Measurements from ENCODE around the gene CEACAM1. TPM values are rescaled to one million over a fixed set of nuclear protein-coding genes. Genes with fewer than 3 reads are reported as not detected.
"Not testable (repeated sequence)": the region's sequence is repeated elsewhere in the genome, so short reads cannot be mapped to it uniquely, and the experiment has no call there.

Gene CEACAM1
- total RNA-seq, 1 experiment from 2014 or later, result 2.4 TPM

- POLR2A ChIA-PET, result no interaction called here
- intact Hi-C loops (cut with micrococcal nuclease; ENCODE audit: unreplicated experiment), result no loop called here
- Histone ChIP-seq H3K27ac (ENCODE audit: low read length) (no peak overlapping the region), H3K36me3 (ENCODE audit: control insufficient read depth, insufficient read depth, low read length) (no peaks in the 10 kb centered on the region), H3K4me3 (ENCODE audit: low read depth in 2 of 2, low read length in 2 of 2) (no peak overlapping the region), H3K9me3 (ENCODE audit: control insufficient read depth, insufficient read depth, low read depth, low read length) (no peaks in the 10 kb centered on the region), H3K27me3 (ENCODE audit: control insufficient read depth, insufficient read depth, low read length) (no peaks in the 10 kb centered on the region), H3K4me1 (ENCODE audit: control insufficient read depth, insufficient read depth, low read length) (no peaks in the 10 kb centered on the region)
- CTCF ChIA-PET, result interaction anchor here (0.6 kb wide), 1 partner anchor 97 kb away, joined by 8 read pairs; no protein-coding TSS in a partner anchor
- no TSS peak for BruUV-seq (replicated peaks)
- in situ Hi-C loops (cut with HindIII; ENCODE audit: low pct_unique_long_range_greater_than_20kb, low sequenced_read_pairs), result no loop called here
- TF ChIP-seq SIN3A (IDR thresholded peaks at IDR 0.05; ENCODE audit: borderline replicate concordance, insufficient read depth, low read depth, low read length) (no peak), CTCF (IDR thresholded peaks at IDR 0.05) (no peak), REST (IDR thresholded peaks at IDR 0.05; ENCODE audit: insufficient read depth in 1 of 2, low read depth in 2 of 2, low read length in 1 of 2) (no peak)
- ATAC-seq (no peak), DNase-seq (ENCODE audit: low read depth, low spot score) (no peak)
These were observed 66.5 kb downstream of the CEACAM1 start for GRCh38 chr19:42461700-42462324.

- intact Hi-C loops (cut with micrococcal nuclease; ENCODE audit: unreplicated experiment); H3K4me1 ChIP-seq (ENCODE audit: control insufficient read depth, insufficient read depth, low read length); DNase-seq (ENCODE audit: low read depth, low spot score); H3K4me3 ChIP-seq (ENCODE audit: low read depth in 2 of 2, low read length in 2 of 2); H3K27ac ChIP-seq (ENCODE audit: low read length); POLR2A ChIA-PET; in situ Hi-C loops (cut with HindIII; ENCODE audit: low pct_unique_long_range_greater_than_20kb, low sequenced_read_pairs); ATAC-seq; H3K36me3 ChIP-seq (ENCODE audit: control insufficient read depth, insufficient read depth, low read length); H3K27me3 ChIP-seq (ENCODE audit: control insufficient read depth, insufficient read depth, low read length); BruUV-seq (replicated peaks); H3K9me3 ChIP-seq (ENCODE audit: control insufficient read depth, insufficient read depth, low read depth, low read length): not testable (repeated sequence)
- CTCF ChIA-PET, result interaction anchor here (0.6 kb wide), 1 partner anchor 98 kb away, joined by 8 read pairs; no protein-coding TSS in a partner anchor
These were observed 67.0 kb downstream of the CEACAM1 start for GRCh38 chr19:42461231-42461630.

GRCh38 chr19:42459926-42460325 is 68.4 kb downstream of the CEACAM1 start:
- Histone ChIP-seq H3K9me3 (ENCODE audit: control insufficient read depth, insufficient read depth, low read depth, low read length) (no peaks in the 10 kb centered on the region), H3K27me3 (ENCODE audit: control insufficient read depth, insufficient read depth, low read length) (no peaks in the 10 kb centered on the region), H3K4me3 (ENCODE audit: low read depth in 2 of 2, low read length in 2 of 2) (no peak overlapping the region), H3K4me1 (ENCODE audit: control insufficient read depth, insufficient read depth, low read length) (no peaks in the 10 kb centered on the region), H3K36me3 (ENCODE audit: control insufficient read depth, insufficient read depth, low read length) (no peaks in the 10 kb centered on the region), H3K27ac (ENCODE audit: low read length) (no peak overlapping the region)
- BruUV-seq (replicated peaks), result no TSS peak
- no peak for DNase-seq (ENCODE audit: low read depth, low spot score)
- ChIA-PET CTCF (no interaction called here), POLR2A (no interaction called here)
- no peak for TF ChIP-seq SIN3A (IDR thresholded peaks at IDR 0.05; ENCODE audit: borderline replicate concordance, insufficient read depth, low read depth, low read length)
- TF ChIP-seq TCF7L2 (IDR thresholded peaks at IDR 0.05; ENCODE audit: low read depth, low read length), result no peak
- TF ChIP-seq POLR2AphosphoS5 (IDR thresholded peaks at IDR 0.05; ENCODE audit: low read depth, low read length), result no peak
- TF ChIP-seq REST (IDR thresholded peaks at IDR 0.05; ENCODE audit: insufficient read depth in 1 of 2, low read depth in 2 of 2, low read length in 1 of 2), result no peak
- TF ChIP-seq CTCF (IDR thresholded peaks at IDR 0.05), result no peak
- intact Hi-C loops (cut with micrococcal nuclease; ENCODE audit: unreplicated experiment), result no loop called here
- no peak for ATAC-seq
- in situ Hi-C loops (cut with HindIII; ENCODE audit: low pct_unique_long_range_greater_than_20kb, low sequenced_read_pairs), result no loop called here
